ENCODE results near the gene SOX8. TPM values are rescaled to one million over a fixed set of nuclear protein-coding genes. Genes with fewer than 3 reads are reported as not detected.

Gene SOX8
- total RNA-seq, 1 experiment from 2014 or later, result 5.2 TPM

DNA sequence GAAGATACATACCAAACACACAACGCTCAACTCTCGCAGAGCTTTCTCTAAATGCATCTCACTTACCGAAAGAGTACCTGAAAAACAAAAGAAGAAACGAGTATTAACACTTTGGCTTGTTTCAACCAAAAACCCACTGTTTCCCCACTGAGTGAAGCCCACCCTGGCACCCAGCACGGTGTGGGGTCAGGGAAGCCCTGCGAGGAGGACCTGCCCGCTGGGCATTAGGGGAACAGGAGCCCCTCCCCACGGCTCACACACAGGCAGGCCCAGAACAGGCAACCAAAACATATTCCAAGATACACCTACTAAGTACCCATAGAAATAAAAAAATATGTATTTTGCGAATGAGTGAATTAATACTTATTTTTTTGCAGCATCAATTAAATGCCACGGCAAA lies 47.4 kb upstream of the SOX8 start:
- CTCF ChIA-PET, result no interaction called here
- Histone ChIP-seq H4K20me1 (ENCODE audit: insufficient read depth) (no peaks in the 10 kb centered on the region), H3K27me3 (ENCODE audit: insufficient read depth, low read length) (no peaks in the 10 kb centered on the region), H3K4me1 (ENCODE audit: control insufficient read depth in 1 of 2, insufficient read depth in 2 of 2, low read length in 2 of 2) (no peaks in the 10 kb centered on the region), H3K27ac (ENCODE audit: low read depth, low read length) (no peak overlapping the region), H3K36me3 (ENCODE audit: control insufficient read depth in 1 of 2, insufficient read depth in 2 of 2, low read length in 2 of 2) (no peaks in the 10 kb centered on the region; a peak in 1 of 4 replicates), H3K9me3 (ENCODE audit: control insufficient read depth in 1 of 2, insufficient read depth in 1 of 2, low read depth in 1 of 2, low read length in 2 of 2) (no peaks in the 10 kb centered on the region), H3K79me2 (ENCODE audit: insufficient read depth, low read length) (no peaks in the 10 kb centered on the region), H2AFZ (ENCODE audit: low read depth, low read length, poor library complexity, severe bottlenecking) (no peak overlapping the region), H3K9ac (ENCODE audit: low read length) (no peak overlapping the region), H3K4me2 (ENCODE audit: low read length) (no peak overlapping the region), H3K4me3 (replicated peaks in 1 of 2; ENCODE audit: low read depth in 1 of 2, low read length in 2 of 2) (no peak overlapping the region), H3K9me2 (ENCODE audit: insufficient read depth) (no peaks in the 10 kb centered on the region)
- DNase-seq (ENCODE audit: low read depth, low spot score) (no peak), ATAC-seq (no peak)
- no peak for TF ChIP-seq CEBPB (IDR thresholded peaks at IDR 0.05; ENCODE audit: low read depth)
- no peak for TF ChIP-seq JUND (IDR thresholded peaks at IDR 0.05)
- no peak for TF ChIP-seq CBX3 (IDR thresholded peaks at IDR 0.05; ENCODE audit: low read depth)
- TF ChIP-seq EZH2 (IDR thresholded peaks at IDR 0.05), result no peak
- TF ChIP-seq, protein P1, sequence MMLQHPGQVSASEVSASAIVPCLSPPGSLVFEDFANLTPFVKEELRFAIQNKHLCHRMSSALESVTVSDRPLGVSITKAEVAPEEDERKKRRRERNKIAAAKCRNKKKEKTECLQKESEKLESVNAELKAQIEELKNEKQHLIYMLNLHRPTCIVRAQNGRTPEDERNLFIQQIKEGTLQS (IDR thresholded peaks at IDR 0.05), result no peak
- TF ChIP-seq POLR2A (IDR thresholded peaks at IDR 0.05; ENCODE audit: borderline replicate concordance, extremely low read depth, insufficient read depth, insufficient read length), result no peak
- intact Hi-C loops (cut with micrococcal nuclease), result no loop called here
- POLR2A ChIA-PET, result no interaction called here
- RAD21 ChIA-PET (ENCODE audit: low non-redundant PET in 1 of 2, low total read pairs in 2 of 2, uncharacterized antibody in 2 of 2, unreplicated experiment in 2 of 2), result no interaction called here
- BruUV-seq (replicated peaks), result no TSS peak

DNA sequence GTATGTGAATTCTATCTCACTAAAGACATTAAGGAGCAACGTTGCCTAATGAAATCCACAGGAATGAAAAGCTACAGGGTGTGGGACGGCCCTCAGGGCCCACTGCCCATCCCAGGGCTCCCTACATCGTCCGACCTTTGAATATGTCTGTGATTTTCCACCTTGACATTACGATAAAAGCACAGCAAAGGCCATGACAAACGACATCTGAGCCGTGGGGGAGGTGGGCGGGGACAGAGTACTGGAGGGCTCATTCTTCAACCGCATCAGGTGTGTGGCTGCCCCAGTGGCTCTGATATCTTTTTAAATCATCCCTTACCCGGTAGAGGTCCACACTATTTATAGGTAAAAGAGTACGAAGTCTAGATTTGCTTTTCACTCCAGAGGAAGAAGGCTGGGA lies 45.9 kb upstream of the SOX8 start:
- BruUV-seq (replicated peaks), result no TSS peak
- Histone ChIP-seq H3K27me3 (ENCODE audit: insufficient read depth, low read length) (no peaks in the 10 kb centered on the region), H3K27ac (ENCODE audit: low read depth, low read length) (no peak overlapping the region), H3K79me2 (ENCODE audit: insufficient read depth, low read length) (no peaks in the 10 kb centered on the region), H4K20me1 (ENCODE audit: insufficient read depth) (no peaks in the 10 kb centered on the region), H3K9me2 (ENCODE audit: insufficient read depth) (no peaks in the 10 kb centered on the region), H3K4me2 (ENCODE audit: low read length) (no peak overlapping the region), H3K9me3 (ENCODE audit: control insufficient read depth in 1 of 2, insufficient read depth in 1 of 2, low read depth in 1 of 2, low read length in 2 of 2) (no peaks in the 10 kb centered on the region), H3K9ac (ENCODE audit: low read length) (no peak overlapping the region), H2AFZ (ENCODE audit: low read depth, low read length, poor library complexity, severe bottlenecking) (no peak overlapping the region), H3K4me3 (replicated peaks in 1 of 2; ENCODE audit: low read depth in 1 of 2, low read length in 2 of 2) (no peak overlapping the region), H3K4me1 (ENCODE audit: control insufficient read depth in 1 of 2, insufficient read depth in 2 of 2, low read length in 2 of 2) (no peaks in the 10 kb centered on the region), H3K36me3 (ENCODE audit: control insufficient read depth in 1 of 2, insufficient read depth in 2 of 2, low read length in 2 of 2) (no peaks in the 10 kb centered on the region; a peak in 1 of 4 replicates)
- no peak for ATAC-seq
- ChIA-PET RAD21 (ENCODE audit: low non-redundant PET in 1 of 2, low total read pairs in 2 of 2, uncharacterized antibody in 2 of 2, unreplicated experiment in 2 of 2) (no interaction called here), POLR2A (no interaction called here), CTCF (no interaction called here)
- DNase-seq (ENCODE audit: low read depth, low spot score), result no peak
- intact Hi-C loops (cut with micrococcal nuclease), result no loop called here
- TF ChIP-seq CBX3 (IDR thresholded peaks at IDR 0.05; ENCODE audit: low read depth) (no peak), EZH2phosphoT487 (IDR thresholded peaks at IDR 0.05; ENCODE audit: borderline replicate concordance) (no peak), SP1 (IDR thresholded peaks at IDR 0.05; ENCODE audit: low read depth) (no peak), POLR2AphosphoS5 (IDR thresholded peaks at IDR 0.05; ENCODE audit: low read depth, low read length) (no peak), YY1 (IDR thresholded peaks at IDR 0.05; ENCODE audit: extremely low read depth, insufficient replicate concordance, low read depth, low read length) (no peak), RAD21 (IDR thresholded peaks at IDR 0.05; ENCODE audit: low read depth) (no peak), TCF7L2 (IDR thresholded peaks at IDR 0.05; ENCODE audit: borderline replicate concordance, extremely low read depth, insufficient read depth, insufficient read length) (no peak), POLR2A (IDR thresholded peaks at IDR 0.05; ENCODE audit: borderline replicate concordance, extremely low read depth, insufficient read depth, insufficient read length) (no peak), FOSL1 (IDR thresholded peaks at IDR 0.05; ENCODE audit: low read depth) (no peak)
- TF ChIP-seq, protein P2, sequence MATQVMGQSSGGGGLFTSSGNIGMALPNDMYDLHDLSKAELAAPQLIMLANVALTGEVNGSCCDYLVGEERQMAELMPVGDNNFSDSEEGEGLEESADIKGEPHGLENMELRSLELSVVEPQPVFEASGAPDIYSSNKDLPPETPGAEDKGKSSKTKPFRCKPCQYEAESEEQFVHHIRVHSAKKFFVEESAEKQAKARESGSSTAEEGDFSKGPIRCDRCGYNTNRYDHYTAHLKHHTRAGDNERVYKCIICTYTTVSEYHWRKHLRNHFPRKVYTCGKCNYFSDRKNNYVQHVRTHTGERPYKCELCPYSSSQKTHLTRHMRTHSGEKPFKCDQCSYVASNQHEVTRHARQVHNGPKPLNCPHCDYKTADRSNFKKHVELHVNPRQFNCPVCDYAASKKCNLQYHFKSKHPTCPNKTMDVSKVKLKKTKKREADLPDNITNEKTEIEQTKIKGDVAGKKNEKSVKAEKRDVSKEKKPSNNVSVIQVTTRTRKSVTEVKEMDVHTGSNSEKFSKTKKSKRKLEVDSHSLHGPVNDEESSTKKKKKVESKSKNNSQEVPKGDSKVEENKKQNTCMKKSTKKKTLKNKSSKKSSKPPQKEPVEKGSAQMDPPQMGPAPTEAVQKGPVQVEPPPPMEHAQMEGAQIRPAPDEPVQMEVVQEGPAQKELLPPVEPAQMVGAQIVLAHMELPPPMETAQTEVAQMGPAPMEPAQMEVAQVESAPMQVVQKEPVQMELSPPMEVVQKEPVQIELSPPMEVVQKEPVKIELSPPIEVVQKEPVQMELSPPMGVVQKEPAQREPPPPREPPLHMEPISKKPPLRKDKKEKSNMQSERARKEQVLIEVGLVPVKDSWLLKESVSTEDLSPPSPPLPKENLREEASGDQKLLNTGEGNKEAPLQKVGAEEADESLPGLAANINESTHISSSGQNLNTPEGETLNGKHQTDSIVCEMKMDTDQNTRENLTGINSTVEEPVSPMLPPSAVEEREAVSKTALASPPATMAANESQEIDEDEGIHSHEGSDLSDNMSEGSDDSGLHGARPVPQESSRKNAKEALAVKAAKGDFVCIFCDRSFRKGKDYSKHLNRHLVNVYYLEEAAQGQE (IDR thresholded peaks at IDR 0.05; ENCODE audit: low read depth), result no peak
- TF ChIP-seq, protein P3, sequence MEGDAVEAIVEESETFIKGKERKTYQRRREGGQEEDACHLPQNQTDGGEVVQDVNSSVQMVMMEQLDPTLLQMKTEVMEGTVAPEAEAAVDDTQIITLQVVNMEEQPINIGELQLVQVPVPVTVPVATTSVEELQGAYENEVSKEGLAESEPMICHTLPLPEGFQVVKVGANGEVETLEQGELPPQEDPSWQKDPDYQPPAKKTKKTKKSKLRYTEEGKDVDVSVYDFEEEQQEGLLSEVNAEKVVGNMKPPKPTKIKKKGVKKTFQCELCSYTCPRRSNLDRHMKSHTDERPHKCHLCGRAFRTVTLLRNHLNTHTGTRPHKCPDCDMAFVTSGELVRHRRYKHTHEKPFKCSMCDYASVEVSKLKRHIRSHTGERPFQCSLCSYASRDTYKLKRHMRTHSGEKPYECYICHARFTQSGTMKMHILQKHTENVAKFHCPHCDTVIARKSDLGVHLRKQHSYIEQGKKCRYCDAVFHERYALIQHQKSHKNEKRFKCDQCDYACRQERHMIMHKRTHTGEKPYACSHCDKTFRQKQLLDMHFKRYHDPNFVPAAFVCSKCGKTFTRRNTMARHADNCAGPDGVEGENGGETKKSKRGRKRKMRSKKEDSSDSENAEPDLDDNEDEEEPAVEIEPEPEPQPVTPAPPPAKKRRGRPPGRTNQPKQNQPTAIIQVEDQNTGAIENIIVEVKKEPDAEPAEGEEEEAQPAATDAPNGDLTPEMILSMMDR (IDR thresholded peaks at IDR 0.05 in 2 of 3, conservative IDR thresholded peaks at IDR 0.05 in 1 of 3; ENCODE audit: borderline replicate concordance in 1 of 3, insufficient read depth in 1 of 3, low read depth in 2 of 3, low read length in 2 of 3), result no peak
- TF ChIP-seq, protein P4, sequence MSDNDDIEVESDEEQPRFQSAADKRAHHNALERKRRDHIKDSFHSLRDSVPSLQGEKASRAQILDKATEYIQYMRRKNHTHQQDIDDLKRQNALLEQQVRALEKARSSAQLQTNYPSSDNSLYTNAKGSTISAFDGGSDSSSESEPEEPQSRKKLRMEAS (IDR thresholded peaks at IDR 0.05), result no peak
- TF ChIP-seq, protein P1 (IDR thresholded peaks at IDR 0.05), result no peak
